HG03039 (cell line): ENCODE results near the gene GDAP2.

Source experiments
- ATAC-seq: cut with Tn5 transposase; IDR thresholded peaks from one replicate; pipeline ENCODE4 v1.9.1; 2021; ENCODE audit warnings: mild to moderate bottlenecking, moderate library complexity; ENCODE audit not compliant: unreplicated experiment

Gene GDAP2

GRCh38 chr1:117842408-117843170, 86.8 kb downstream of the GDAP2 start:
- ATAC-seq: no peak

- no peak for ATAC-seq
Observed at GRCh38 chr1:117841117-117841650, 88.2 kb downstream of the GDAP2 start.

GRCh38 chr1:117838911-117839310, 90.5 kb downstream of the GDAP2 start:
- no peak for ATAC-seq

GRCh38 chr1:117836069-117836468, 93.4 kb downstream of the GDAP2 start:
- ATAC-seq: no peak

- ATAC-seq: no peak
Observed at GRCh38 chr1:117834416-117834815, 95.0 kb downstream of the GDAP2 start.

GRCh38 chr1:117832453-117832852, 97.0 kb downstream of the GDAP2 start:
- ATAC-seq: no peak

GRCh38 chr1:117830222-117830621, 99.2 kb downstream of the GDAP2 start:
- ATAC-seq: no peak

- ATAC-seq: no peak
Observed at GRCh38 chr1:117828201-117828600, 101.2 kb downstream of the GDAP2 start.

GRCh38 chr1:117826540-117827078, 102.8 kb downstream of the GDAP2 start:
- ATAC-seq: no peak

- no peak for ATAC-seq
Observed at GRCh38 chr1:117826119-117826518, 103.3 kb downstream of the GDAP2 start.

GRCh38 chr1:117825414-117825813, 104.0 kb downstream of the GDAP2 start:
- ATAC-seq: no peak

- no peak for ATAC-seq
Observed at GRCh38 chr1:117824616-117825015, 104.8 kb downstream of the GDAP2 start.

- ATAC-seq: no peak
Observed at GRCh38 chr1:117821774-117822482, 107.5 kb downstream of the GDAP2 start.

GRCh38 chr1:117821382-117821755, 108.1 kb downstream of the GDAP2 start:
- ATAC-seq: no peak

- no peak for ATAC-seq
Observed at GRCh38 chr1:117820694-117821381, 108.6 kb downstream of the GDAP2 start.

- ATAC-seq: no peak
Observed at GRCh38 chr1:117820096-117820495, 109.3 kb downstream of the GDAP2 start.

- no peak for ATAC-seq
Observed at GRCh38 chr1:117819301-117819700, 110.1 kb downstream of the GDAP2 start.

- no peak for ATAC-seq
Observed at GRCh38 chr1:117818456-117818855, 111.0 kb downstream of the GDAP2 start.

- ATAC-seq: no peak
Observed at GRCh38 chr1:117817629-117818028, 111.8 kb downstream of the GDAP2 start.

- no peak for ATAC-seq
Observed at GRCh38 chr1:117815926-117816325, 113.5 kb downstream of the GDAP2 start.
